HG02571 (cell line): ENCODE data around the gene KIAA1755.

Experiments
- ATAC-seq: cut with Tn5 transposase; IDR thresholded peaks from one replicate; pipeline ENCODE4 v1.9.1; 2021; ENCODE audit warnings: mild to moderate bottlenecking, moderate library complexity; ENCODE audit not compliant: unreplicated experiment

The KIAA1755 gene

GRCh38 chr20:38245753-38246152, 14.8 kb downstream of the KIAA1755 start:
- ATAC-seq: no peak

- ATAC-seq: no peak
Measured at GRCh38 chr20:38243709-38244020, 16.9 kb downstream of the KIAA1755 start.

GRCh38 chr20:38242848-38243708, 17.5 kb downstream of the KIAA1755 start:
- no peak for ATAC-seq

- ATAC-seq: no peak
Measured at GRCh38 chr20:38241201-38241600, 19.3 kb downstream of the KIAA1755 start.

GRCh38 chr20:38239441-38239840, 21.1 kb downstream of the KIAA1755 start:
- no peak for ATAC-seq

- no peak for ATAC-seq
Measured at GRCh38 chr20:38238829-38239228, 21.7 kb downstream of the KIAA1755 start.

- ATAC-seq: no peak
Measured at GRCh38 chr20:38237381-38237780, 23.2 kb downstream of the KIAA1755 start.

- ATAC-seq: no peak
Measured at GRCh38 chr20:38231531-38232121, 28.9 kb downstream of the KIAA1755 start.

- no peak for ATAC-seq
Measured at GRCh38 chr20:38230957-38231526, 29.5 kb downstream of the KIAA1755 start.

GRCh38 chr20:38230253-38230551, 30.3 kb downstream of the KIAA1755 start:
- no peak for ATAC-seq

- no peak for ATAC-seq
Measured at GRCh38 chr20:38229376-38230252, 30.9 kb downstream of the KIAA1755 start.

GRCh38 chr20:38228436-38228835, 32.1 kb downstream of the KIAA1755 start:
- no peak for ATAC-seq

- no peak for ATAC-seq
Measured at GRCh38 chr20:38227420-38228360, 32.8 kb downstream of the KIAA1755 start.

- no peak for ATAC-seq
Measured at GRCh38 chr20:38226553-38226952, 34.0 kb downstream of the KIAA1755 start.

- no peak for ATAC-seq
Measured at GRCh38 chr20:38225900-38226263, 34.7 kb downstream of the KIAA1755 start.

- no peak for ATAC-seq
Measured at GRCh38 chr20:38225240-38225899, 35.2 kb downstream of the KIAA1755 start.

GRCh38 chr20:38224531-38224930, 36.0 kb downstream of the KIAA1755 start:
- ATAC-seq: no peak

GRCh38 chr20:38223743-38224100, 36.8 kb downstream of the KIAA1755 start:
- ATAC-seq: no peak

- ATAC-seq: no peak
Measured at GRCh38 chr20:38222923-38223742, 37.4 kb downstream of the KIAA1755 start.
